LoVo (cell line): Measurements from ENCODE around the gene SPON2.

ENCODE experiments used
- DNase-seq: peaks from one replicate; pipeline ENCODE4 v3.0.0-alpha.2; 2016; ENCODE audit warnings: low spot score

The SPON2 gene

DNA sequence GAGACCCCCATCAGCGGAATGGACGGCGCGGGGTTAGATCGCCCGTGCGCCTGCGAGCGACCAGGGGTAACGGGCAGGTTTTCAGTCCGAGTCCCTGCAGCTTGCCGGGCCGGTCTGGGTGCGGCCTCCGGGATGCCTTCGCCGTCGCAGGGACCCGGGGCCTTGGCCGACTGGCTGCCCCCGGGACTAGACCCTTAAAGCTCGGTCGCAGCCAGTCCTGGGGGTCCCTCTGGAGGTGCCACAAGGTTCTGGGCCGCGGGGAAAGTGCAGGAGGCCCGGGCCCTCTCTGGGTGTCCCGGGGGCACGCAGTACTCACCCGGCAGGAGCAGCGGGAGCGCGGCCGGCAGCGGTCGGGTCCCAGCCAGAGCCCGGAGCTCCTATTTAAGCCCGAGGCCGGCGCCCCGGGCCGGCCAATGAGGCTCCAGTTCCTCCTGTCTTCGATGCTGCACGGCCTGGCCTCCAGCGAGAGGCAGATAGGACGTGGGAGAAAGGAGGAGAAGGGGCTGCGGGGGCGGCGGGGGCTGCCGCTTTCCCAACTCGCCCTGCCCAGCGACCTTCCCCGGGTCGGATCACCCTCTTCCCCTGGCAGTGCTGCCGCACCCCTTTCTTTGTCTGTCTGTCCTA lies at the start of gene SPON2:
TSS of gene SPON2 (minus strand) at position 356 of the 624 bp plus-strand sequence.
- no peak for DNase-seq

DNA sequence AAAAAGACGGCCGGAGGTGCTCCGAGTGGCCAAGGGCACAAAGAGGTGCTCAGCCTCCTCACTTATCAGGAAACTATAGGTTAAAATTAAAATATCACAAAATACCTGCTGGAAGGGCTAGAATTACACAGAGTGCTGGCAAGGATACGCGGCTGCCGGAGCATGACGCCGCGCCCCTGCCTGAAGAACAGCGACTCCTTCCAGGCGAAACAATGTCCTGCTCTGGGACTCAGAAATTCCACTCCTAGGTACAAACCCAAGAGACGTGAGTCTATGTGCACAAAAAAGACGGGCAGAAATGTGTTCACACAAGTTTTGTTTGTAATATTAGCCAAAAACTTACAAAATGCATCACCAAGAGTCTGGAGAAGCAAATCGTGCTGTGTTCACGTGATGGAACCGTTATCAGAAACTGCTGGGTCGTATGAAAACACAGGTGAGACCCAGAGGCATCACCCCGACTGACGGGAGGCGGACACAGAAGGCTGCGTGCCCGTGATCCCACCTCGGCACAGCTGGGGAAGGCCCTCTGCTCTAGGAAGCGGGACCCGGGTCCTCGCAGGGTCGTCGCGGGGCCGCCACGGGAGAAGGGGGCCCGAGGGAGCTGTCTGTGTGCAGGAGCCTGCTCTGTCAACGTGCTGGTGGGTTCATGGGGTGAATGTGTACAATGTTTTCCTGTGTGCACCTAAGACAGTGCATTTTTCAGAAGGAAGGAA lies 48.9 kb upstream of the SPON2 start:
- no peak for DNase-seq

DNA sequence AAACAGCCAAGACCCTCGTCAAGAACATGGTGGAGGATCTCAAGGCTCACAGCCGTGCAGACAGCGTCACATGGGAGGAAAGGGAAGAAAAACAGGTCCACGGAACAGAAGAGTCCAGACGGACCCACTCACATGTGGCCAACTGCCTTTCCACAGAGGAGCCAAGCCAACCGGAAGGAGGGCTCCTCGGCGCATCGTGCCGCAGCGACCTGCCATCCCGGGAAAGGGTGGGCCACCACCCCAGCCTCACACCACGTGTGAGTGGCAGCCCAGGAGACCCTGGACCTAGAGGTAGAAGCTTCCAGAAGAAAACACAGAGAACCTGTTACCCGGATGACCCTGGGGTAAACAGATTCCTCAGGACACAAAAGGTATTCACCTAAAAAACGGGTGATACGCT lies 48.2 kb upstream of the SPON2 start:
- no peak for DNase-seq

DNA sequence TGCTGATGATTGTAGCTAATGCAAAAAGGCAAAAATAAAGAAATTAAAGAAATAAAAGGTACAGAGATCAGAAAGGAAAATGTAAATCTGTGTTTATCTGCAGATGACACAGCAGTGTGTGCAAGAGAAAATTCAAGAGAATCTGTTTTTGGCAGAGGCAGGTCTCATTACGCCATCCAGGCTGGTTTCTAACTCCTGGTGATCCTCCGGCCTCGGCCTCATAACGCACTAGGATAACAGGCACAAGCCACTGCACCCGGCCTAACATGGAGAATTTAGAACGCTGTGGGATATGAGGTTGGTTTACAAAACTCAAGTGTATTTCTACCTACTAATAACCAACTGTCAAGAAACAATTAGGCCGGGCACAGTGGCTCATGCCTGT lies 47.2 kb upstream of the SPON2 start:
- DNase-seq: no peak

DNA sequence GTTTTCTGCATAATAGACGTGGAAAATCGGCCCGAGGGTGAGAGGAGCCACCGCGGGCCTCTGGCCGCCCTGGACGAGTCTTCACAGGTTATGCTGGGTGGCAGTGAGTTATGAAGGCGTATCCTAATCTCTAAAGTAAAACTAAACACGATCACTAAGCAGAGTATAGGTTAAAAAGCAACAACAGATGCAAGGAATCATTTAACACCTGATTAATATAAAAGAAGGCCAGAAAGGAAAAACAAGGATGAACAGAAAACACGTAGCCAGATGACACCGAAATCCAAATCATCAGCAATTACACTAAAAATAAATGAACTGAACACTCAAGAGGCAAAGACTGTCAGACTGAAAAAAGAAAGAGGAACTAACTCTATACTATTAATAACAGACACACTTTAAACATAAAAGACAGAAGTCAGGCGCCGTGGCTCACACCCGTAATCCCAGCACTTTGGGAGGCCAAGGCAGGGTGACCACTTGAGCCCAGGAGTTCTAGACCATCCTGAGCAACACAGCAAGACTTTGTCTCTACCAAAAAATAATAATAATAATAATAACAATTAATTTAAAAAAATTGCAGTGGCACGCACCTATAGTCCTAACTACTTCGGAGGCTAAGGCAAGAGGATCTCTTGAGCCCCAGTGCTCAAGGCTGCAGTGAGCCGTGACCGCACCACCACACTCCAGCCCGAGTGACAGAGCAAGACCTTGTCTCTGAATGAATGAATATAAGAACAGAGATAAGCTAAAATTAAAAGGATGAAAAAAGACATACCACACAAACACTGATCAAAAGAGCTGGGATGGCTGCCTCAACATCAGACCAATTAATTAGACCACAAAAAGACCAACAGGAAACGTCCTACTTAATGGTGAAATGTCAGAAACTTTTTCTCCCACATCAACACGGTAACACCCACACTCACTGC lies 46.5 kb upstream of the SPON2 start:
- DNase-seq: no peak

DNA sequence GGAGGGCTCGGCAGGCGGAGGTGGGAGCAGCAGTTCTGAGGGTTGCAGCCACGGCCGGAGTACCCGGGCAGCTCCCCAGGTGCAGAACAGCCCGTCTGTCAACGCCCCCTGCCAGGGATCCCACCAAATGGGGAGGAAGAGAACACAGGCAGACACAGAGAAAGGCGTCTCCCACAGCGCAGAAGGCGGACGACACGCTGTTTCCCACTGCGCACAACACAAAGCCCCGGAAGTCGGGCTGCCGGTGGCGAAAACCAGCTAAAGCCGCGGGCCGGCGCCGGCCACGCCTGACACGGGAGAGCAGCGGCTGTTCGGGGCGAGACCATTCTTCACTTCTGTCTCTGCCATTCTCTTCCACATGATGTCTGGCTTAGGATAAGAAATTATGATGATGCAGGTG lies 45.0 kb upstream of the SPON2 start:
- DNase-seq: no peak

DNA sequence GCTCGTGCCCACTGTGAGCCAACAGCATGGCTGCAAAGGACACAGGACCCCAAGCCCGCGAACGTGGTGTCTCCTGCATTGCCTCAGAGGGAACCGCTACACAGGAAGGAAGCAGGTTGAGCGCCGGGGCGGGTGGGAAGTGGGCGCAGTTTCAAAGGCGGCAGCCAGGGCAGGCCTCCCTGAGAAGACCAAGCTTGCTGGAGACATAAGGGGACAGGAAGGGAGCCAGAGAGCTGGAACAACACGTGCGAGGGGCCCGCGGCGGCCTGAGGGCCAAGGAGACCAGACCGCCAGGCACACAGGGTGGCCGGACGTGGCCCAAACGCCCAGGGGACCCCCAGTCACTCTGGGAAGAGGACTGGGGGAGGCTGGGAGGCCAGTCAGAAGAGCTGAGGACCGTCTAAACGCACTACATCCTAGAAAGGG lies 44.5 kb upstream of the SPON2 start:
- no peak for DNase-seq

DNA sequence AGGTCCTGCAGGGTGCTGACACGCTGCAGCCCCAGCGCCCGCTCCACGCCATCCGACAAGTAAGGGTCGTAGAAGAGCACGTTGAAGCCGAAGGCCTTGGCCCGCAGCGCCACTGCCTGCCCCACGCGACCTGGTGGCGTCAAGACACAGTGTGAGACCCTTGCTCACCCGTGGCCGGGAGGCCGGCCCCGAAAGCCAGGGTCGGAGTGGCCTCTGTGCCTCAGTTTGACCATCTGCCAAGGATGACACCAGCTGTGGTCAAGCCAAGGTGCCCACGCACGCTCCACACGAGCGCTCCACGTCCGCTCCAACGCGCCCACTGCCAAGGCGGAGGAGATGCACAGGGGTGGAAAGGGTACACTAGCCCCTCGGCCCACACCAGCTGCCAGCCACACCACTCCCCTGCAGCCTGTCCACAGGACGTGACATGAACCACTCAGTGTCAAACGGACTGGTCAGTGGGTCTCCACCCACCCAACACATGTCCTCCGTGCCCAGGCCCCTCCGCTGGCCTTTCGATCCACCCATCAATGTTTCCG lies 43.8 kb upstream of the SPON2 start:
- no peak for DNase-seq

DNA sequence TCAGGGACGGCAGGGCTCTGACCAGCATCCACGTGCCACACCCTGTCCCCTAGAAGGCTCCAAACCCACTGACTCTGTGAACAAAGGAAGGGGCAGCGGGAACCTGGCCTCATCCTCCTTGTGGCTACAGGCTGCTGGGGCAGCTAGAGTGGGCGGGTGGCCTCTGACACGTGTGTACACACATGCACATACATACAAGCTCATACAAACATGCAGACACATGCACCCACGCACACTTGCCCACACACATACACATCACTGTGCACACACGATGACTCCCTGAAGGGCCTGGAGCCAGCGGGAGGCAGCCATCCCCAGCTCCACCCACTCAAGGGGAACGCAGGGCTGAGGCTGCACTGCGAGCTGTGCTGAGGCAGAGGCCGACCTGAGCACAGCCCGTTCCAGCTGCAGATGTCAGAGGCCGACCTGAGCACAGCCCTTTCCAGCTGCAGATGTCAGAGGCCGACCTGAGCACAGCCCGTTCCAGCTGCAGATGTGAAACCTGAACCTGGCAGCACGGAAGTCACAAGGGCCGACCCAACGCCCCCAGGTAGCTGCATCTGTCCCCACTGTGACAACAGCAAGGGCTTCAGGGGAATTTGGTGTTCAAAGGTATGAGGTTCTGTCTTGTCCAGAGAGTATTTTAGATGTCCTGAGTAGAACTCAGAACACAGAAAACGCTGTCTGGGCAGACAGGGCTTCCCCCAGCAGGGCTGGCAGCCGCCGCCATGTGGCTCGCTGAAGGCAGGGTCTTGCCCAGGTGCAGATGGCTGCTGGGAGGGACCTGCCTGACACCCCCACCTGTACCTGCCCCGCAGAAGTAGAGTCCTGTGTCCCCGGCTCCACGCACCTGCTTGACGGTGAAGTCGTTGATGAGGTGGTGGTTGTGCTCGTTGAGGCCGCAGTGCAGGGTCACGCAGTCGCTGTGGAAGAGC lies 43.0 kb upstream of the SPON2 start:
- no peak for DNase-seq

DNA sequence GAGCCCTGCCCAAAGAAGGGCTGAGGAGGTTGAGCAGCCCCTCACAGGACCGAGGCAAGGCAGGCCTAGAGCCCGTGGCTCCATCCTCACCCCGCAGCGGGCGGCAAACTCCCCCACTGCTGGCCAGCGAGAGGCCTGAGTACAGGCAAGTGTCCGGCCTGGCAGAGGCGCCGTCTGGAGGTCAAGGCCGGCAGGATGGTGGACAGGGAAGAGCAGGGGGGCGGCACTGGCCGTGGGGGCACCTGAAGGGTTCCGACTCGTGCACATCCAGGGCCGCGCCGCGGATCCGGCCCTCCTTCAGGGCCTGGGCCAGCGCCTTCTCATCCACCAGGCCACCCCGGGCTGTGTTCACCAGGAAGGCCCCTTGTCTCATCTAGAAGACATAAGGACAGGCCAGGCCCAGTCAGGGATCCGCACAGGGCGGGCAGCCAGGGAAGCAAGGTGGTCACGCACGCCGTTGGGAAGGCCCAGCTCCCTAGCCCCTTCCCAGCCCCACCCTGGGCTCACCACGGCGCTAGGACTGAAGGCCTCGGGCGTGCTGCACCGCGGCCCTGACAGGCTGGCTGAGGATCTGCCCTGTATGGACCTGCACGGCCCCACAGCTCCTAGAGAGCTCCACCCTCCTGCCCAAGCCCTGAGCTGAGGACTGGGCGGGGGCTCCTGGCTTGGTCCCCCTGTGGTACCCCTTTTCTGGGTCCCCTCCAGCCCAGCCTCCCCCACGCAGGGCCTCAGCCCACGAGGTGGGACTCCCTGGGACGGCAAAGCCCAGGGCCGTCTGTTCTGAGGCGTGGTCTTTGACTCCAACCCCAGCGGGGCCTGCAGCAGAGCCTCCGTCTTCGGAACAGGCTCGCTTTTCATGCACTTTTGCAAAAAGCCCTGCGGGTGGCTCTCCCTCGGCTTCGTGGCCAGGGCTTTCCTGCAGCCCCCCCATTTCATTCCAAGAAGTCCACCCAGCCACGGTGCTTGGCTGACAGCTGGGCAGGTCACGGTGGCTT lies 42.0 kb upstream of the SPON2 start:
- no peak for DNase-seq

DNA sequence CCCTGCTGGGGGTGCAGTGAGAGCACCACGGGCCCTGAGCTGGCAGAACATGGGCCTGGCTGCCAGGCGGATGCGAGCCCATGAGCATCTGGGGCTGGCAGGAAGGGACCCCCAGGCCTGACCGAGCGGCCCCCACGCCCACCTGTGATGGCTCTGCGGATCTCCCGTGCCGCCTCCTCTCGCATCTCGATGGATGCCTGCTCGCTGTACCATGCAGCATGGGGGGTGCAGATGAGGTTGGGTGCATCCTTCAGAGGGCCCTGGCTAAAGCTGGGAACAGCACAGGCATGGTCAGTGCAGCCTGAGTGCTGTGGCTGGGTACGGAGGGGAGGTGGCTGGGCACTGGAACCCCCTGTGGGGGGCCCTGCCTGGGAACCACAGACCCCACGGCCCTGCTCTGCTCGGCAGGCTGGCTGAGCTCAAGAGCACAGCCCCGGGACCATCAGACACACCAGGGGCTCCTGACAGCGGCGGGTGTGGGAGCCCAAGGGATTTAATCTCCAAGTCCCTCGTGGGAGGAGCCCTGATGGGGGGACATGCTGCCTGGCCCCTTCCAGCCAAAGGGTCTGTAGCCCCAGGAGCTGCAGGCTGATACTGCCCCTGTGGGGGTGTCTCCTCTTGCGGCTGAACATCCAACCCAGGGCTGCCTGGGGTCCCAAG lies 41.1 kb upstream of the SPON2 start:
- DNase-seq: no peak

DNA sequence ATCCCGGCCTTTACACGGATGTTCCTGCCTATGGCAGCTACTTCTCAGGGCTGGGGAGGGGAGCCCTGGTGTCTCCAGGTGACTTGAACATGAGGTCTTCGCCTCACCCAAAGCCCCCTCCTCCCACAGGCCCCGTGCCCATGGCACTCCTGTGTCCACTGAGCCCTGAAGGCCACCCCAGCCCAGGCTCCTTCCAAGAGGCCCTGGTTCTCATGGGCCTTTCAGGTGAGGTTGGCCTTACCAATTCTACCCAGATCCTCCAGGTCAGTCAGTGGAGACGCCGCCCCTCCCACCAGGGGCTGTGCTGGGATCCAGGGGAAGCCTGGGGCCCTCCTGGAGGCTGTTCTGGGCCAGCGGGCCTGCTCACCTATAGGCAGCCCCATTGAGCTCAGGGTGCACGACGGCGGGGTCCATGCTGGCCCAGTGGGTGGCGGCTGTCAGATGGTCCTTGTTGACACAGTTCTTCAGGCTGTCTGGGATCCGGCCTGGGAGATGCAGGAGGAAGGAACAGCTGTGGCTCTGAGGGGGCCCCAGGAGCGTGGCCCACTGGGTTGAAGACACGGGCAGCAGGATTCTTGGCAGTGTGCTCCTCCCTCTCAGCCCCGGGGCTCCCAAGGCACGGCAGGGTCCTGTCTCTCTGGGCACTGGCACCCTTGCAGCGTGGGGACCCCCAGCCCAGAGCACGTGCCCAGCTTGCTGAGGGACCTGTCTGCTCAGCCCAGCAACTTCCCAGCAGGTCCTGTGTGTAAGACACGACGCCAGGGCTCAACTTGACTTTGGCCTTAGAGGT lies 40.4 kb upstream of the SPON2 start:
- DNase-seq: no peak

DNA sequence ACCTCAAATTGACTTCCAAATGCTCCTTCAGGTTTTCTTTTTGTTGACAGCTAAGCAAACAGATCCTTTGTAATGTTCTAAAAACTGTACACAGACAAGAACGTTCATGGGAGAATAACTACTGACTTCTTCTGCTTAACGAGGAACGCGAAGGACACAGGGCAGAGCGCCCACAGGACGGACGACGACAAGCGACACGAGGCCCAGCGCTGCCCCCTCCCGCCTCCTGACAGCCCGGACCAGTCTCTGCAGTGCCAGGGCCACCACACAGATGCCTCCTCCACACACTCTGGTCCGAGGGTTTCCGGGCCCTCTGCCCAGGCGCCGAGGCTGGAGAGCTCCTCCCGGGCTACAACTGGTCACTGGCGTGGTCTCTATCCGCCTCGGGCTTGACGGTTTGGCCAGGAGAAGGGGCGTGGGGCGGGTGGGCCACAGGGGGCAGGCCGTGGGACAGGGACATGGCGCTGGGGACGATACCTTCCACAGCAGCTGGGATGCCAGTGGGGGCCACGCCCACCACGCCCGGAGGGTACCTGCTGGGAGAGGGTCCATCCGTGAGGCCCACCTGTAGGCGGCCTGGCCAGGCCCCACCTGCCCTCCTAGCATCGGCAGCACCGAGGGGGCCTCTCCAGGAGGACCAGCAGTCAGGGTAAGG lies 39.6 kb upstream of the SPON2 start:
- DNase-seq: no peak

DNA sequence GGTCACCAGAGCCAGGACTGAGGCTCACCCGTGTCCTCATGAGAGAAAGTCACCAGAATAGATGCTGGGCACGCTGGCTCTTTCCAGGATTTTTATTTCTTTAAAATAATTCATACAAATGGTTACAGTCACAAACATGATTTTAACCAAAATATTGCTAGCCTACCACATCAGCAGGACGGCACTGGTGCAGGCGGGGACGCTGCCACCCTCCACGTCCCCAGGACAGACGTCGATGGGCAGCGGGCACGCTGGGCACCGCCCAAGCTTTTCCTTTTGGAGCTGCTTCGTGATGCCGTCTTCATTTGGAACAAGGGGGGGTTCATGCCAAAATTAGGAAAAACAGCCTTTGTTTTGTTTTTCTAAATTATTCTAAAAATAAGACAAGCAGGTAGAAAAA lies 39.0 kb upstream of the SPON2 start:
- DNase-seq: no peak

DNA sequence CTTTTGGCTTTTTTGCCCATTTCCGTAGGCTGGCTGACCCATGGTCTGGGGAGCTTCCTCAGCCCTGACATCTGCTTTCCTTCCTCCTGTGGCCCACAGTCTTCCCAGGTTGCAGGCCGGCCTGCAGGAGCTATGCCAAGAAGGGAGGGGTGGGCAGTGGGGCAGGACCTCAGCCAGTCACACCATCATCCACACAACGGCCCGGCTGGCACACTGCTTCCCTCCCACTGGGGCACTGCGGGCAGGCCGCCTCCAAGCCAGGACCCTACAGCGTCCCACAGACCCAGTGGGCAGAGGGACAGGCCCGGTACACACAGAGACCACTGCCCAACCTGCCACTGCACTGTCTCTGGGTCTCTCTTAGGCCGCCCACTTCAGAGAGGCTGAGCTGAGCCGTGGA lies 38.6 kb upstream of the SPON2 start:
- DNase-seq: no peak

DNA sequence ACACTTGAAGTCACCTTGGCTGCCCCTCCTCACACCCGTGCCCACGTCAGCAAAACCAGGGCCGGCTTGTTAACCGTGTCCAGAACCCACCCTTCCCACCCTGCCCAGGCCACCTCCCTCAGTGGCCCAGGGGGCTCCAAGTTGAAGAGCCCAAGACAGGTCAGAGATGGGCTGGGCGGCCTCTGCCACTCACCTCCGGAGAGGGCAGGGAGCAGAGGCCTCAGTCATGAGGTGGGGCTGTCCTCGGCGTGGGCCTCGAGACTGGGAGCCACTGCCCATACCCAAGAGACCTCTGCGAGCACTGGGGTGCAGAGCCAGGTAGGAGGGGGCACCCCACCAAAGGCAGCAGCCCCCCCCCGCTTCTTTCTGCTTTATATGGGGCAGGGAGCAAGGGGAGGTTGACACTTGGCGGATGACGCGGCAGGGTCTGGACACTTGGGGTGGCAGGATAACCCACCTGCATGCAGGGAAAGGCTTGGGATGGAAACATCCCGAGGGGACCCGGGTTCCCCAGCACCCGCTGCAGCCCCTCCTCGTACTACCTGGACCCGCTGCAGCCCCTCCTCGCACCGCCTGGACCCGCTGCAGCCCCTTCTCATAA lies 38.0 kb upstream of the SPON2 start:
- no peak for DNase-seq

DNA sequence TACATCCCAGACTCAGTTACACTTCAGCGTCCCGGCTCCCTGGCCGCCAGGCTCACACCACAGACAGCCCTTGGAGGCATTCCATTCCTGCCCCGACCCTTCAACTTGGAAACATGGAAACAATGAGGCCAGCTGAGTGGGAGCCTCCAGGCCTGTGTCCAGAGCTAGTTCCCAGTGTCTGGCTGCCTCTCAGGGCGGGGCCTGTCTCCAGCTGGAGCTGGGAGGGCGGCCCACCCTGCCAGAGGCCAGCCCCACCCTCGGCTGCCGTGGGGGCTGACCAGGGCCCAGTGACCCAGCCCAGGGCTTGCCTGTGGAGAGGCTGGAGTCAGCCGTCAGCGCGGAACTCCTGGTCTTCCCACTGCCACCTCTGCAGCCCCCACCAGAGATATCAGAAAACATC lies 37.4 kb upstream of the SPON2 start:
- DNase-seq: no peak
